Epithelial cell of prostate (primary cell): ENCODE results near the gene PIP5K1A.
"Not testable (repeated sequence)": the region's sequence is repeated elsewhere in the genome, so short reads cannot be mapped to it uniquely, and the experiment has no call there.

Experiments used
- DNase-seq: peaks from one replicate; pipeline ENCODE4 v3.0.0-alpha.2; 2011; ENCODE audit warnings: low read depth, low spot score
- H3K27ac ChIP-seq: fragments of 450-650 bp; 2 replicates; pipeline ENCODE4 v1.5.1; 2017; ENCODE audit warnings: mild to moderate bottlenecking

The PIP5K1A gene

DNA sequence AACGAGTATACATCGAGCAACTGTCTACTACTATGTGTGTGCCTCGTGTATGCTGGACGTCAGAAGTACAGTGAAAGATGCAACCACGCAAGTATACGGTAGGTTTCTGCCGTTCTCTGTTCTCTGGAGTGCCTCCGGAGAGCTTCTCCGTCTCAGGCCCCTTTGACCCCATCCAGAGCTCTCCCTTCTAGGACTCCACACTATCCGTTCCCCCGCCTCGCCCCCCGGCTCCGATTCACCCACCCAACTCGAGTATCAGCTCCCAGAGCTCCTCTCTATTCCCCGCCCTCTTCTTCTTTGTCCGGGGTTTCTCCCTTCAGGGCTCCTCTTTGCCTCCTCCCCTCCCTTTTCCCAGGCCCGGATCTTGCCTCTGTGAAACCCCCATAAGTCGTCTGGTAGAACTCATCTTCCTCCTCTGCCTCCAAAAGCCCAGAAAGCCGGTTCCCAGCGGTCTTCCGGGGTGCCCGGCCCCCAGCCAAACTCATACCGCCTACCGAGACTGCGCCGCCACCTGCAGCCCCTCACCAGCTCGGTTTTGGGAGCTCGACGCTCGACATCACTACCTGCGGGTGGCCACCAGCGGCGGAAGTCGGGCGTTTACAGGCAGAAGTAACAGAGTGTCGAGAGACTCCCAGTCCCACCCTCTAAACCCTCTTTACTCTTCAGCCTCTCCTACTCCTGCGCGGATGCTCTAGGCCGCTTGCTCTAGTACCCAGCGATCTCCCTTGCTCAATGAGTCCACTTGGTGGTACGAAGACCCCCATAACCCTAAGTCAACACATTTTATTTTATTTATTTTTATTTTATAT is 8.5 kb upstream of the PIP5K1A start, which contains the start of gene VPS72:
Gene VPS72, minus strand, starts transcription at position 561 of the 809 bp plus-strand sequence. Its CDS starts 76 bp downstream, at position 485.
- peak within 1 kb of the TSS; percentile 86 for H3K27ac ChIP-seq

GRCh38 chr1:151192047-151192446 is 6.3 kb upstream of the PIP5K1A start:
- no peak overlapping the region for H3K27ac ChIP-seq
- DNase-seq = no peak

More for the DNA sequence above, 8.5 kb upstream of the PIP5K1A start, which contains the start of gene VPS72:
- DNase-seq = no peak

GRCh38 chr1:151193304-151193703 is 5.0 kb upstream of the PIP5K1A start:
- no peak for DNase-seq

GRCh38 chr1:151193856-151194255 is 4.5 kb upstream of the PIP5K1A start:
- no peak for DNase-seq
- peak overlapping the region; percentile 98 for H3K27ac ChIP-seq

More at GRCh38 chr1:151193304-151193703, 5.0 kb upstream of the PIP5K1A start:
- peak overlapping the region; percentile 98 for H3K27ac ChIP-seq

DNA sequence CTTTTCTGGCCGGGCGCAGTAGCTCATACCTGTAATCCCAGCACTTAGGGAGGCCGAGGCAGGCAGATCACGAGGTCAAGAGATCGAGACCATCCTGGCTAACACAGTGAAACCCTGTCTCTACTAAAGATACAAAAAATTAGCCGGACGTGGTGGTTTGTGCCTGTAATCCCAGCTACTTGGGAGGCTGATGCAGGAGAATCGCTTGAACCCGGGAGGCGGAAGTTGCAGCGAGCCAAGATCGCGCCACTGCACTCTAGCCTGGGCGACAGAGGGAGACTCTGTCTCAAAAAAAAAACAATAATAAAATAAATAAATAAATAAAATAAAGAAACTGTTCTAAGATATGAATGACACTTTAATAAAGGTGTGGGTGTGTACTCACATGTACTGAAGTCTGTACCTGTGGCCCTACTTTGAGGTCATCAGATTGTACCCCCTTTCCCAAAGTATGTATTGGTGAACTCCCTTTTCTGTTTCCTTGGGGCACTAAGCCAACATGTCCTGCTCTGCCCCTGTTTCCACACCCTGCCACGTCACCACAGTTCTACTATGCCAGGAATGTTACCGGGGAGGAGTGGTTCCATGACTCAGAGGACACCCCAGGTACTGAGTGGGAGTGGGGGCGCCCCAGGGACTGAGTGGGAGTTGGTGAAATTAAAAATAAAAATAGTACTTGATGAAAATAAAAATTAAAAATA is 3.3 kb upstream of the PIP5K1A start:
- peak; percentile 96 for DNase-seq

DNA sequence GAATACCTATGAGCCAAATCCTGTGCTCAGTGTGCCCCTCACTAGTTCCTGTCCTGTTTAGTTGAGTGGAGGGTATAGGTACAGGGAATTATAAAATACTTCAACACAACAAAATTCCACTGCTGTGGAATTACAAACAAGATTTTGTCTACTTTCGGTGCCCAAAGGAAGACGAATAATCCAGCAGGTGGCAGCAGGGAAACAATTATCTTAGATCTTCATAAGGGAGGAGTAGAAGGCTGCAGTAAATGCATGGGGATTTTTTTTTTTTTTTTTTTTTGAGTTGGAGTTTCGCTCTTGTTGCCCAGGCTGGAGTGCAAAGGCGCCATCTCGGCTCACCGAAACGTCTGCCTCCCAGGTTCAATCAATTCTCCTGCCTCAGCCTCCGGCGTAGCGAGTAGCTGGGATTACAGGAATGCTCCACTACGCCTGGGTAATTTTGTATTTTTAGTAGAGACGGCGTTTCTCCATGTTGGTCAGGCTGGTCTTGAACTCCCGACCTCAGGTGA is 2.0 kb upstream of the PIP5K1A start:
- DNase-seq = no peak
- H3K27ac ChIP-seq = peak overlapping the region; percentile 98

More for the DNA sequence above, 3.3 kb upstream of the PIP5K1A start:
- peak overlapping the region; percentile 98 for H3K27ac ChIP-seq

GRCh38 chr1:151197863-151198253 is 494 bp upstream of the PIP5K1A start:
- peak overlapping the region; percentile 98 for H3K27ac ChIP-seq
- DNase-seq = no peak

GRCh38 chr1:151199873-151200581 is 1.7 kb downstream of the PIP5K1A start:
- H3K27ac ChIP-seq = peak overlapping the region; percentile 98
- DNase-seq = no peak

DNA sequence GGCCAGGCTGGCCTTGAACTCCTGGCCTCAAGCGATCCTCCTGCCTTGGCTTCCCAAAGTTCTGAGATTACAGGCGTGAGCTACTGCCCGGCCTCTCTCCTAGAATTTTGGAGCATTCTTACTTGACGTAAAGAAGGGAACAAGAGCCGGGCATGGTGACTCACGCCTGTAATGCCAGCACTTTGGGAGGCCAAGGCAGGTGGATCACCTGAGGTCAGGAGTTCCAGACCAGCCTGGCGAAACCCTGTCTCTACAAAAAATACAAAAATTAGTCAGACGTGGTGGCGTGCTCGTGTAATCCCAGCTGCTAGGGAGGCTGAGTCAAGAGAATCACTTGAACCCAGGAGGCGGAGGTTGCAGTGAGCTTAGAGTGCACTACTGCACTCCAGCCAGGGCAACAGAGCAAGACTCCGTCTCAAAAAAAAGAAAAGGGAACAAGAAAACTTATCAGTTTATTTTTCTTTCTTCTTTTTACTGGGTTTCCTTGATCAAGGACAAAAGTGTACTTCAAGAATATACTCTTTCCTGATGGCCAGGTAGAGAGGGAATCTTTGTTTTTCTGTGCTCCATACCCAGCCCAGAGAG is 7.1 kb downstream of the PIP5K1A start:
- H3K27ac ChIP-seq, DNase-seq: not testable (repeated sequence)

DNA sequence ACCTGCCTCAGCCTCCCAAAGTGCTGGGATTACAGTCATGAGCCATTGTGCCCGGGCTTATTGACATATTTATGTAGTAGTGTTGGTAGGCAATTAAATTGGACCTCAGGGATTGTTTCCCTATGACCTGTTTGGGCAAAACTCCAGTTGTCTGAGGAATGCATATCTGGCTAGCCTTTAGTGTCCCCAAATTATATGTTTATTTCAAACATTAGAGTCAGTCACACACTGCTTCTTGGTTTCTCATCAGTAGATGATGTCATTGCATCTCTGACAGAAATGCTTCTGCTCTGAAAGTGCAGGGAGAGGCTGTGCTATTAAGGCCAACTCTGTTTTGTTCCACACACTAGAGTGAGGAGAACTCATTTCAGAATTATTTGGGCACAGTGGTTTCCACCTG is 12.5 kb downstream of the PIP5K1A start:
- no peak for DNase-seq
- peak overlapping the region; percentile 69 for H3K27ac ChIP-seq

DNA sequence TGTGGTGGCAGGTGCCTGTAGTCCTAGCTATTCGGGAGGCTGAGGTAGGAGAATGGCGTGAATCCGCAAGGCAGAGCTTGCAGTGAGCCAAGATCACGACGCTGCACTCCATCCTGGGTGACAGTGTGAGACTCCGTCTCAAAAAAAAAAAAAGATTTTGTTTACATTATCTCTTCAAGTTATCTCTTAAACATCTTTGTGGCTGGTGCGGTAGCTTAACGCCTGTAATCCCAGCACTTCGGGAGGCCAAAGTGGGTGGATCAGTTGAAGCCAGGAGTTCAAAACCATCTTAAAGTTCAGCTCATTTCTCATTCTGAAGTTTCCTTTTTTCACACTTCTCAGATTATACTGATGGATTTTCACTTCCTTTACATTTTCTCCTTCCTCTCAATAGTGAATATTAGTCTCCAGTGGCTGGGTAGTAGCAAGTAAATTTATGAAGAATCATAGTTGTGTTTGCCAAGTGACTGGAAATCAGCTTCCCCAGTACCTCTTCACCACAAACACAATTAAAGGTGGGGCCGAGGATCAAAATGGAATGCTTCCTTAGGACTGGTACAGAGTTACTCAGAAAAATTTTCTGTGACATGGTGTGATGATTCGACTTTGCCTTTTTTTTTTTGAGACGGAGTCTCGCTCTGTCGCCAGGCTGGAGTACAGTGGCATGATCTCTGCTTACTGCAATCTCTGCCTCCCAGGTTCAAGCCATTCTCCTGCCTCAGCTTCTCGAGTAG is 13.8 kb downstream of the PIP5K1A start:
- peak overlapping the region; percentile 69 for H3K27ac ChIP-seq
- DNase-seq = no peak

DNA sequence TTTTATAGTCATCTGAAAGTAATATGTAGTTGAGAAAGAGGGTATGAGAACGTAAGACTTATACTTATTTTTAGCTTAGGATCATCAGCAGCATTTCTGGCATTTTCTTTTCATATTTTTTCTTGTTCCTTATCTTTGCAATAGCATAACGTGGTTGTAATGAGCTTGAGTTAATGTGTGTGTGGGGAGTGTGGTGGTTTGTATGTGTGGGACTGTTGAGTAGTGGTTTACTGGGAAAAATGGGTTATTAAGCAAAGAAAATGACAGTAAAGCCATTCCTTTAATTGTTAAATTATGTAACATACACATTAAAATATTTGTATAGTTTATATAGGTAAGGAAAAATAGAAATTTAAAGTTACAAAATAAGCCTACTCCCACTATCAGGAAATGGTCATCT is 15.2 kb downstream of the PIP5K1A start:
- no peak for DNase-seq
- H3K27ac ChIP-seq = peak overlapping the region; percentile 69

DNA sequence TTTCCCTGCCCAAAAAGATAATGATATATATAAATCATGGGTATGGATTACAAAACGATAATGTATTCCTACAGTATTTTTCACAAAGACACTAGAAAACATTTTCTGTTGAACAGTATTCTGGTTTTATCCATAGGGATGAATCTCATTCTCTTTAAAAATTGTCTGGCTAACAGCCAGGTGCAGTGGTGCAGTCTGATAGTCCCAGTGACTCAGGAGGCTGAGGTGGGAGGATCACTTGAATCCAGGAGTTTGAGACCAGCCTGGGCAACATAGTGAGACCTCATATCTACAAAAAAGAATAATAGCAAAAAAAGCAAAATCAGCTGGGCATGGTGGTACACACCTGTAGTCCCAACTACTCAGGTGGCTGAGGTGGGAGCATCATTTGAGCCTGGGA is 23.3 kb downstream of the PIP5K1A start:
- no peak overlapping the region for H3K27ac ChIP-seq
- no peak for DNase-seq

DNA sequence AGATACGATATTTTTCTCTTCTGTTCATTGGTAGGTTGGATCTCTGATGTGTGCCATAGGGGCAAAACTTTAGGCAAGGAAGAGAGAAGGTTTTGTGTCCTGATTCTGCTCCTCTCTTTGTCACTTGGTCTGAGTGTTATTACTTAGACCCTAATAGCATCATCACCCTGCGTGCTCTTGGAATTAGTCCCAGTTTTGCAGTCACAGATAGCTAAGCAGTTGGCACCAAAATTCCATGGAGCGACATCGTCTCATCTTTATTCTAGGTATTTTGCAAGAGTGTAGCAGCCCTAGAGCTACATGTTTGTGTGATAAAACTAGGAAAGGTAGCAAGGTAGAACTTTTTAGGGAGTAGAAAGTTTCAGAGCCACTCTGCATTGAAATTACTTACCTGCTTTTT is 23.8 kb downstream of the PIP5K1A start:
- H3K27ac ChIP-seq = no peak overlapping the region
- no peak for DNase-seq

DNA sequence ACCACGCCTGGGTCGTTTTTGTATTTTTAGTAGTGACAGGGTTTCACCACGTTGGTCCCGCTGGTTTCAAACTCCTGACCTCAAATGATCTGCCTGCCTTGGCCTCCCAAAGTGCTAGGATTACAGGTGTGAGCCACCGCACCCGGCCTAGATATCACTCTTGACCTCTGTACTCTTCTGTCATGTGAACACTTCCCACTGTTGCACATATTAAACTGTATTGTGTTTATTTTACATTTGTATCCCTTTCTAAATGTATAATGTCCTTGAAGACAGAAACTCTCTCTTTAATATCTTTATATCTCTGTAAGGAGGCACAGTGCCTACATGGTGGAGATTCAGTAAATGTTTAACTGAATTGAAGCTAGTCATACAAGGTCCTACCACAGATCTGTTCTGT is 36.9 kb downstream of the PIP5K1A start:
- DNase-seq = no peak
- no peak overlapping the region for H3K27ac ChIP-seq

DNA sequence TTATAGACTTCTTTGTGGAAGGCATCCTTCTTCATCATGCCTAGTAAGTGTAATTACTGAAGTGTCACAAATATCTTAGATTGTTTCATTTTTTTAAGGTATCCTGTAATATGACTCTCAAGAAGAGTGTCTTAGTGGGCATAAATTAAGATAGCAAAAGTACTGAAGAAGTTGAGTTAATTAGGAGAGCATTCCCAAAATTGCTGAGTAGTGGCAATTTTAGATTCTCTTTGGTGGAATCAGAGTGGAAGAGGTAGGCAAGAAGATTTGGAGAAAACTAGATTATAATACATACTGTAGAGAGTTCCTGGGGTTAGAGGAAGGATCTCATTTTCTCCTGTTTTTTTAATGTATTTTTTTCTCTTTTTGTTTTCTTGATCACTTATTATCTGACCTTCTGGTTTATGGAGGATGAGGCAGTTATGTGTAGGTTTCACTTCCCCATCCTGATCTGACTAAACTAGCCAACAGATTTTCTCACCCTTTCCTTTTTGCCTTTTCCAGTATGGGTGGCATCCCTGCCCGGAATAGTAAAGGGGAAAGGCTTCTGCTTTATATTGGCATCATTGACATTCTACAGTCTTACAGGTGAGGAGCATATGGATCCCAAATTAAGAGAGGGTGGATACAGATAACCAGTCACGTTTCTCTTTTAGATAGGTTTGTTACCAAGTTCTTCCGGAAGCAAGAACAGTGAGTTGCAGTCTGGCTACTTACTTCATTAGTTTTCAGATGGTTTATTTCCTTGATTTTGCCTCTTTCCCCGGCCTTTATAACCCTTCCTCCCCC is 39.5 kb downstream of the PIP5K1A start:
- no peak for DNase-seq
- no peak overlapping the region for H3K27ac ChIP-seq

DNA sequence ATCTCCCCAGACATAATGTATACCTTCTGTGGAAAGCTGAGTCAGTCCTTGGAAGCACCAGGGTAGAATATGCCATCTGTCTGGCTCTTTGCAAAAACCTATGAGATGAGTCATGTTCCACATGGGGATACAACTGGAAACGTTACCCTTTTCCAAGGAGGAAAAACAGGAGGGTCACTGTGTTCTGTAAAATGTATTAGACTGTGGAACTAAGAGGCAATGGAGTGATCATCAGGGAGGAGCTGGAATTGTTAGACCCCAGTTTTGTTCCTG is 40.1 kb downstream of the PIP5K1A start:
- DNase-seq = no peak
- no peak overlapping the region for H3K27ac ChIP-seq

DNA sequence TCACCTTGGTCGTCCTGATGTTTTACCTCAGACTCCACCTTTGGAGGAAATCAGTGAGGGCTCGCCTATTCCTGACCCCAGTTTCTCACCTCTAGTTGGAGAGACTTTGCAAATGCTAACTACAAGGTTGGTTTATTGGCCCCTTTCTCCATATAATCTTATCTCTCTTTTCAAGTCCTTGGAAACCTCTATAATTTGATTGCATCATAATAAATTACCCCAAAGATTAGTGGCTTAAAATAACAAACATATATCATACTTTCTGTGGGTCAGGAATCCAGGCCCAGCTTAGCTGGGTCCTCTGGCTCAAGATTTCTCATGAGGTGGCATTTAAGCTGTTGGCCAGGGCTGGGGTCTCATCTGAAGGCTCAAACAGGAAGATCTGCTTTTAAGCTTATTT is 44.1 kb downstream of the PIP5K1A start:
- DNase-seq = no peak
- H3K27ac ChIP-seq = no peak overlapping the region

DNA sequence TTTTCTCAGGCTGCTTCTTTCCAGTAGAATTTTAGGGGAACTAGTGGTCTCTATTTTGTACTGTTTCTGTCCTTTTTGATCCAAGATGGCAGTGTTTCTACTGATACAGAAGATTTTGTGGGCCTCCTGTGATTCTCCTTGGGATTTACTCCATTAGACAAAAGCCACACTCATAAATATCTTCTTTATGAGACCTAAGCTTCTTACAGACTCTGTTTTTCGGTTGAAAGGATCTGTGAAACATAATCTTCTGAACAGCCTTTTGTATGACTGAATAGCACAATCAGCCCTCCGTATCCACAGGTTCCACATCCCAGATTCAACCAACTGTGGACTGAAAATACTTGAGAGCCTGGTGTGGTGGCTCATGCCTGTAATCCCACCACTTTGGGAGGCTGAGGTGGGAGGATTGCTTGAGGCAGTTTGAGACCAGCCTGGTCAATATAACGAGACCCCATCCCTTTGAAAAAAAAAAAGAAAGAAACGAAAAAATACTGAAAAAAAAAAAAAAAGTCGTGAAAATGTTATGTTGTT is 45.4 kb downstream of the PIP5K1A start:
- no peak for DNase-seq
- no peak overlapping the region for H3K27ac ChIP-seq
